Breast epithelium (tissue), 4 donors: ENCODE measurements around the gene ARHGEF28. TPM values are rescaled to one million over a fixed set of nuclear protein-coding genes. Genes with fewer than 3 reads are reported as not detected.
A peak's percentile ranks its signal among the peaks of the same experiment; 100 is the strongest.

Experiments
- DNase-seq, 2 donors: peaks; one replicate each; pipeline ENCODE4 v3.0.0-alpha.2; 2019; ENCODE audit warnings: low spot score in 2 of 2
- H3K27ac ChIP-seq, 2 donors: fragments of 200-600 bp; sonication (generic) in 1 of 2; one replicate each; pipeline ENCODE4 v1.5.1; 2016 to 2019; ENCODE audit warnings: mild to moderate bottlenecking in 1 of 2
- H3K27me3 ChIP-seq, 2 donors: fragments of 200-600 bp; sonication (generic) in 1 of 2; one replicate each; pipeline versions ENCODE4 v1.5.1 to v1.6.0; 2017 to 2019; ENCODE audit warnings: control low read depth in 1 of 2, mild to moderate bottlenecking in 1 of 2
- H3K36me3 ChIP-seq: fragments of 200-600 bp; one replicate; pipeline ENCODE4 v1.5.1; 2019
- H3K4me1 ChIP-seq, 2 donors: fragments of 200-600 bp; sonication (generic); one replicate each; pipeline ENCODE4 v1.5.1; 2016 to 2019; ENCODE audit warnings: control low read depth in 1 of 2
- H3K4me3 ChIP-seq, 3 donors: fragments of 200-600 bp; sonication (generic); 1 replicate in 2 of 3; 2 replicates in 1 of 3; pipeline ENCODE4 v1.5.1; 2016 to 2019; ENCODE audit warnings: mild to moderate bottlenecking in 3 of 3, moderate library complexity in 2 of 3
- H3K9me3 ChIP-seq, 2 donors: fragments of 200-600 bp; sonication (generic) in 1 of 2; one replicate each; pipeline ENCODE4 v1.5.1; 2016 to 2019; ENCODE audit warnings: control low read depth in 1 of 2
- CTCF ChIP-seq, 3 donors: fragments of 450-650 bp; IDR thresholded peaks; one replicate each; pipeline ENCODE4 v1.5.1; 2016 to 2017; ENCODE audit warnings: antibody characterized with exemption in 3 of 3, mild to moderate bottlenecking in 3 of 3, moderate library complexity in 3 of 3
- POLR2A ChIP-seq: fragments of 450-650 bp; IDR thresholded peaks from one replicate; pipeline ENCODE4 v1.6.1; 2016; ENCODE audit warnings: antibody characterized with exemption, mild to moderate bottlenecking, moderate library complexity
- POLR2AphosphoS5 ChIP-seq, 3 donors: sonication (generic); formaldehyde crosslinking; IDR thresholded peaks; one replicate each; pipeline ENCODE4 v1.6.1; 2017; ENCODE audit warnings: antibody characterized with exemption in 3 of 3
- intact Hi-C: fragments of 100-400 bp; cut with DNase I; formaldehyde crosslinking; loops from one replicate; pipeline ENCODE4 v1.15.1; 2023; ENCODE audit warnings: low total_unique reads
- total RNA-seq, 3 donors: library from RNA; depleted of rRNA; stranded (reverse); fragments of >200 nt; gene quantifications; one replicate each; pipeline ENCODE4 v1.1.0, GENCODE V29; 2016

Gene ARHGEF28
- total RNA-seq, 3 donors from 2014 or later = 11.4 to 65.4 (median 31.5) TPM

DNA sequence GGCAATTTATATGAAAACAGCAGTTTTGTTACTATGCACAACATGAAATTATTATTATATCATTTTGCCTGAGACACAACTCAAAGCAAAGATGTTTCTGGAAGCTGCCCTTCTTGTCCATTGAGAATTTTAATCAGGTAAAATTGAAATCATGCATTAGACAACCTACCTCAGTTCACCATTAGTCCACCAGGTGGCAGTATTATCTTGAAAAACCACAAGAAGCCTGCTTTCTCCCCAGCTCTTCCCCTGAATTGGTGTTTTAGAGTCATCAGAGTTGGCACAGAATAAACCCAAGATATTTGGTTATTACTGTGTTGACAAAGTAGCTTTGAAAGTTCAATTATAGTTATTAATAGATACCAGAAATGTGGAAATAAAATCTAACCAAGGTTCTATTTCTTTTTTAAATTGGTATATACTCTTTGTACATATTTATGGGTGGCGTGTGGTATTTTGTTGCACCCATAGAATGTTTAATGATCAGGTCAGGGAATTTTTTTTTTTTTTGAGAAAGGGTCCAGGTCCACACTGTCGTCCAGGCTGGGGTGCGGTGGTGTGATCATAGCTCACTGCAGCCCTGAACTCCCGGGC, 34.8 kb upstream of the ARHGEF28 start:
- H3K4me1 ChIP-seq = no peaks in the 10 kb centered on the region
- DNase-seq = peak in 1 of 2 donors; percentile 27
- H3K36me3 ChIP-seq = no peaks in the 10 kb centered on the region
- intact Hi-C loops = no loop called here
- H3K4me3 ChIP-seq = no peak overlapping the region
- peak; percentile 88 to 92 (median 89) for TF ChIP-seq CTCF (IDR thresholded peaks at IDR 0.05)
- TF ChIP-seq POLR2AphosphoS5 (IDR thresholded peaks at IDR 0.05) = no peak
- H3K27ac ChIP-seq = no peak overlapping the region
- no peaks in the 10 kb centered on the region for H3K9me3 ChIP-seq
- no peaks in the 10 kb centered on the region for H3K27me3 ChIP-seq

DNA sequence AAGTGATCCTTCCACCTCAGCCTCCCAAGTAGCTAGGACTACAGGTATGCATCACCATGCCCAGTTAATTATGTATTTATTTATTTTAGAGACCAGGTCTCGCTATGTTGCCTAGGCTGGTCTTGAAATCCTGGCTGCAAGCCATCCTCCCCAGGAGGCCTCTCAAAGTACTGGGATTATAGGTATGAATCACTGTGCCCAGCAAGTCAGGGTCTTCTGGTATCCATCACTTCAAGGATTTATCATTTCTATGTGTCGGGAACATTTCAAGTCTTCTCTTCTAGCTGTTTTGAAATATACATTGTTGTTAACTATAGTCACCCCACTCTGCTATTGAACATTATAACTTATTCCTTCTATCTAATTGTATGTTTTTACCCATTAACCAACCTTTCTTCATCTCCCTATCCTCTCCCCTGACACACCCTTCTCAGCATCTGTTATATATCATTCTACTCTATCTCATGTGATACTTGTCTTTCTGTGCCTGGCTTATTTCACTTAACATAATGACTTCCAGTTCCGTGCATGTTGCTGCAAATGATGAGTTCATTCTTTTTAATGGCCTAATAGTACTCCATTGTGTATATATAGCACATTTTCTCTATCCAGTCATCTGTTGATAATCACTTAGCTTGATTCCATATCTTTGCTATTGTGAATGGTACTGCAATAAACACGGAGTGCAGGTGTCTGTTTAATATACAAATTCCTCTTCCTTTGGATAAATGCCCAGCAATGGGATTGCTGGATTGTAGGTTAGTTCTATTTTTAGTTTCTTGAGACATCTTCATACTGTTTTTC, 34.1 kb upstream of the ARHGEF28 start:
- no peak overlapping the region for H3K27ac ChIP-seq
- no peaks in the 10 kb centered on the region for H3K27me3 ChIP-seq
- H3K36me3 ChIP-seq = no peaks in the 10 kb centered on the region
- intact Hi-C loops = no loop called here
- H3K4me1 ChIP-seq = no peaks in the 10 kb centered on the region
- no peak for DNase-seq
- H3K4me3 ChIP-seq = no peak overlapping the region
- no peaks in the 10 kb centered on the region for H3K9me3 ChIP-seq
- TF ChIP-seq CTCF (IDR thresholded peaks at IDR 0.05) (no peak), POLR2AphosphoS5 (IDR thresholded peaks at IDR 0.05) (no peak), POLR2A (no peak)

GRCh38 chr5:73592551-73592950, 33.4 kb upstream of the ARHGEF28 start:
- Histone ChIP-seq H3K27ac (no peak overlapping the region), H3K4me1 (no peaks in the 10 kb centered on the region), H3K27me3 (no peaks in the 10 kb centered on the region), H3K36me3 (no peaks in the 10 kb centered on the region), H3K4me3 (no peak overlapping the region), H3K9me3 (no peaks in the 10 kb centered on the region)
- TF ChIP-seq POLR2AphosphoS5 (IDR thresholded peaks at IDR 0.05) (no peak), POLR2A (no peak), CTCF (IDR thresholded peaks at IDR 0.05) (no peak)
- intact Hi-C loops = no loop called here
- no peak for DNase-seq

- H3K36me3 ChIP-seq = no peaks in the 10 kb centered on the region
- peaks cover 0 to 4% of the 10 kb centered on the region in 2 donors for H3K9me3 ChIP-seq
- DNase-seq = no peak
- H3K4me3 ChIP-seq = no peak overlapping the region
- no peaks in the 10 kb centered on the region for H3K27me3 ChIP-seq
- H3K4me1 ChIP-seq = no peaks in the 10 kb centered on the region
- no peak overlapping the region for H3K27ac ChIP-seq
- intact Hi-C loops = no loop called here
- TF ChIP-seq POLR2AphosphoS5 (IDR thresholded peaks at IDR 0.05) (no peak), CTCF (IDR thresholded peaks at IDR 0.05) (peak; percentile 20 to 31 (median 24)), POLR2A (no peak)
Observed at GRCh38 chr5:73596705-73597328, 29.2 kb upstream of the ARHGEF28 start.

GRCh38 chr5:73599380-73599779, 26.6 kb upstream of the ARHGEF28 start:
- no peak for TF ChIP-seq POLR2A
- TF ChIP-seq POLR2AphosphoS5 (IDR thresholded peaks at IDR 0.05) = no peak
- no peak for TF ChIP-seq CTCF (IDR thresholded peaks at IDR 0.05)
- Histone ChIP-seq H3K27ac (no peak overlapping the region), H3K9me3 (peaks cover 0 to 10% of the 10 kb centered on the region in 2 donors), H3K27me3 (no peaks in the 10 kb centered on the region), H3K4me3 (no peak overlapping the region), H3K36me3 (no peaks in the 10 kb centered on the region), H3K4me1 (no peaks in the 10 kb centered on the region)
- intact Hi-C loops = no loop called here
- no peak for DNase-seq
